HepG2 (cell line): ENCODE data around the gene PTPRF. TPM values are rescaled to one million over a fixed set of nuclear protein-coding genes. Genes with fewer than 3 reads are reported as not detected.
A peak's percentile ranks its signal among the peaks of the same experiment; 100 is the strongest.

Source experiments
- EEA1 ChIP-seq: sonication (generic); formaldehyde crosslinking; IDR thresholded peaks from 2 replicates; pipeline ENCODE4 v1.5.1; 2020; ENCODE audit warnings: mild to moderate bottlenecking, missing genetic modification reagents, borderline replicate concordance
- FOXA3 ChIP-seq: IDR thresholded peaks from 2 replicates; pipeline ENCODE4 v1.6.1; 2016; ENCODE audit warnings: missing genetic modification reagents, missing compliant biosample characterization
- GTF2F1 ChIP-seq: fragments of 150-350 bp; IDR thresholded peaks from 2 replicates; pipeline ENCODE4 v1.6.1; 2014; ENCODE audit warnings: low read length
- IRX3 ChIP-seq: sonication (generic); formaldehyde crosslinking; IDR thresholded peaks from 2 replicates; pipeline ENCODE4 v1.8.1; 2023; ENCODE audit warnings: mild to moderate bottlenecking, low read depth, missing genetic modification reagents, borderline replicate concordance
- KLF6 ChIP-seq: IDR thresholded peaks from 2 replicates; pipeline ENCODE4 v1.8.0; 2016; ENCODE audit warnings: missing biosample characterization, missing genetic modification reagents
- MAFK ChIP-seq, 2 experiments: IDR thresholded peaks in 1 of 2; conservative IDR thresholded peaks in 1 of 2; 2 replicates each; pipeline ENCODE4 v1.6.1; 2011; ENCODE audit warnings: improper control_type of control experiment in 2 of 2, low read length in 2 of 2
- RCOR2 ChIP-seq: IDR thresholded peaks from 2 replicates; pipeline ENCODE4 v1.6.1; 2016; ENCODE audit warnings: missing biosample characterization, missing genetic modification reagents
- TP53 ChIP-seq: sonication (generic); formaldehyde crosslinking; conservative IDR thresholded peaks from 2 replicates; pipeline ENCODE4 v1.4.0; 2020; ENCODE audit warnings: missing genetic modification reagents
- XBP1 ChIP-seq: sonication (generic); formaldehyde crosslinking; IDR thresholded peaks from 2 replicates; pipeline ENCODE4 v1.5.0; 2020; ENCODE audit warnings: missing genetic modification reagents
- ZNF546 ChIP-seq: sonication (generic); formaldehyde crosslinking; conservative IDR thresholded peaks from 2 replicates; pipeline ENCODE4 v1.8.1; 2023; ENCODE audit warnings: mild to moderate bottlenecking, missing genetic modification reagents
- ZNF547 ChIP-seq: sonication (generic); formaldehyde crosslinking; IDR thresholded peaks from 2 replicates; pipeline ENCODE4 v1.5.1; 2020; ENCODE audit warnings: mild to moderate bottlenecking, missing genetic modification reagents
- ZNF724P ChIP-seq: sonication (generic); formaldehyde crosslinking; IDR thresholded peaks from 2 replicates; pipeline ENCODE4 v1.8.0; 2022; ENCODE audit warnings: missing genetic modification reagents, borderline replicate concordance
- polyA plus RNA-seq, 8 experiments: library from polyadenylated mRNA; depleted of rRNA in 3 of 8; stranded (reverse) in 7 of 8; unstranded in 1 of 8; fragments of >200 nt; fragmentation: Illumina TruSeq in 4 of 8; extraction: Trizol in 4 of 8; gene quantifications; 2 replicates each; pipeline versions ENCODE4 v1.2.1 to v1.2.3, GENCODE V29; 2011 to 2016; ENCODE audit warnings: low read depth in 4 of 8, missing spikeins in 1 of 8, mixed read lengths in 1 of 8; ENCODE audit not compliant: insufficient read depth in 1 of 8
- total RNA-seq, 5 experiments: library from RNA; depleted of rRNA; stranded (reverse); fragments of >200 nt; fragmentation: Illumina TruSeq; extraction: Trizol; gene quantifications; 2 replicates each; pipeline ENCODE4 v1.2.3, GENCODE V29; 2016; ENCODE audit warnings: low read depth in 1 of 5
- TF ChIP-seq, protein P1 (sequence below): sonication (generic); formaldehyde crosslinking; IDR thresholded peaks from 2 replicates; pipeline ENCODE4 v1.9.0; 2021; ENCODE audit warnings: mild to moderate bottlenecking, missing genetic modification reagents
- TF ChIP-seq, protein P2 (sequence below): sonication (generic); formaldehyde crosslinking; IDR thresholded peaks from 2 replicates; pipeline ENCODE4 v1.4.0; 2020; ENCODE audit warnings: missing genetic modification reagents, mild to moderate bottlenecking, borderline replicate concordance
- TF ChIP-seq, protein P3 (sequence below): IDR thresholded peaks from 2 replicates; pipeline ENCODE4 v1.6.1; 2016; ENCODE audit warnings: missing genetic modification reagents, missing compliant biosample characterization
- TF ChIP-seq, protein P4 (sequence below): IDR thresholded peaks from 2 replicates; pipeline ENCODE4 v1.6.1; 2016; ENCODE audit warnings: low read depth, control low read depth

PTPRF gene
- total and polyA plus RNA-seq, 2 of the 13 experiments (the other 11 are each of a cell fraction or from before 2014, with no cell fraction given): 55.9 to 167 TPM

DNA sequence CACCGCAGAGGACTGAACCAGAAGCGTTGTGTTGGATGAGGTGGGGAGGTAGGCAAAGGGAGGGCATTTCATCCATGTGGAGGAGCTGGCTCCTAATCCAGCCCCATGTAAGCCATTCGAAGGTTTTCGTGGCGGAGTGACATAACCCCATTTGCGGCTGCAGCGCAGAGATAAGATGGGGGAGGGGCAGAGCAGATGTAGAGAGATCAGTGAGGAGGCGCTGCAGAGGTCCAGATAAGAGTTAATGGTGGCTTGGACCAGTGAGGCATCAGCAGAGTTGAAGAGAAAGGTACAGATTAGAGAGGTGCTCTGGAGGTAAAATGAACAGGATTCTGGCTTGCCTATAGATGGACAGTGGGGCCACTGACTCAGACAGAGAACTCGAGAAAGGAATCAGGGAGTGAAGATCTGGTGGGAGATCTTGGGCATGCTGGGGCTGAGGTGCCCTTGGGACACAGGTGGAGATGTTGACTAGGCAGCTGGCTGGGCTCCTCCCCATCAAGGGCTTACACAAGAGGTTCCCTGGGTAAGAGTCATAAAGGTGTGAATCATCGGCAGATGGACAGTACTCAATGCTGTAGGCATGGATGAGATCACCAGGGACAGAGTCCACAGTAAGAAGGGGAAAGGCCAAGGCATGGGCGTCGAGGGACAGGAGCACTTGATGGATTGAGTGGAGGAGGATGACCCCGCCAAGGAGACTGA, 7.8 kb upstream of the PTPRF start (continued):
- TF ChIP-seq FOXA3 (CRISPR knock-in tag): peak; percentile 57; the same call in 1 of the 2 replicates
- no peak for TF ChIP-seq GTF2F1
- no peak for TF ChIP-seq KLF6 (CRISPR knock-in tag)
- TF ChIP-seq, protein P1, sequence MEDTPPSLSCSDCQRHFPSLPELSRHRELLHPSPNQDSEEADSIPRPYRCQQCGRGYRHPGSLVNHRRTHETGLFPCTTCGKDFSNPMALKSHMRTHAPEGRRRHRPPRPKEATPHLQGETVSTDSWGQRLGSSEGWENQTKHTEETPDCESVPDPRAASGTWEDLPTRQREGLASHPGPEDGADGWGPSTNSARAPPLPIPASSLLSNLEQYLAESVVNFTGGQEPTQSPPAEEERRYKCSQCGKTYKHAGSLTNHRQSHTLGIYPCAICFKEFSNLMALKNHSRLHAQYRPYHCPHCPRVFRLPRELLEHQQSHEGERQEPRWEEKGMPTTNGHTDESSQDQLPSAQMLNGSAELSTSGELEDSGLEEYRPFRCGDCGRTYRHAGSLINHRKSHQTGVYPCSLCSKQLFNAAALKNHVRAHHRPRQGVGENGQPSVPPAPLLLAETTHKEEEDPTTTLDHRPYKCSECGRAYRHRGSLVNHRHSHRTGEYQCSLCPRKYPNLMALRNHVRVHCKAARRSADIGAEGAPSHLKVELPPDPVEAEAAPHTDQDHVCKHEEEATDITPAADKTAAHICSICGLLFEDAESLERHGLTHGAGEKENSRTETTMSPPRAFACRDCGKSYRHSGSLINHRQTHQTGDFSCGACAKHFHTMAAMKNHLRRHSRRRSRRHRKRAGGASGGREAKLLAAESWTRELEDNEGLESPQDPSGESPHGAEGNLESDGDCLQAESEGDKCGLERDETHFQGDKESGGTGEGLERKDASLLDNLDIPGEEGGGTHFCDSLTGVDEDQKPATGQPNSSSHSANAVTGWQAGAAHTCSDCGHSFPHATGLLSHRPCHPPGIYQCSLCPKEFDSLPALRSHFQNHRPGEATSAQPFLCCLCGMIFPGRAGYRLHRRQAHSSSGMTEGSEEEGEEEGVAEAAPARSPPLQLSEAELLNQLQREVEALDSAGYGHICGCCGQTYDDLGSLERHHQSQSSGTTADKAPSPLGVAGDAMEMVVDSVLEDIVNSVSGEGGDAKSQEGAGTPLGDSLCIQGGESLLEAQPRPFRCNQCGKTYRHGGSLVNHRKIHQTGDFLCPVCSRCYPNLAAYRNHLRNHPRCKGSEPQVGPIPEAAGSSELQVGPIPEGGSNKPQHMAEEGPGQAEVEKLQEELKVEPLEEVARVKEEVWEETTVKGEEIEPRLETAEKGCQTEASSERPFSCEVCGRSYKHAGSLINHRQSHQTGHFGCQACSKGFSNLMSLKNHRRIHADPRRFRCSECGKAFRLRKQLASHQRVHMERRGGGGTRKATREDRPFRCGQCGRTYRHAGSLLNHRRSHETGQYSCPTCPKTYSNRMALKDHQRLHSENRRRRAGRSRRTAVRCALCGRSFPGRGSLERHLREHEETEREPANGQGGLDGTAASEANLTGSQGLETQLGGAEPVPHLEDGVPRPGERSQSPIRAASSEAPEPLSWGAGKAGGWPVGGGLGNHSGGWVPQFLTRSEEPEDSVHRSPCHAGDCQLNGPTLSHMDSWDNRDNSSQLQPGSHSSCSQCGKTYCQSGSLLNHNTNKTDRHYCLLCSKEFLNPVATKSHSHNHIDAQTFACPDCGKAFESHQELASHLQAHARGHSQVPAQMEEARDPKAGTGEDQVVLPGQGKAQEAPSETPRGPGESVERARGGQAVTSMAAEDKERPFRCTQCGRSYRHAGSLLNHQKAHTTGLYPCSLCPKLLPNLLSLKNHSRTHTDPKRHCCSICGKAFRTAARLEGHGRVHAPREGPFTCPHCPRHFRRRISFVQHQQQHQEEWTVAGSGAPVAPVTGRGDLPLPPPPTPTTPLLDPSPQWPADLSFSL (CRISPR knock-in tag): no peak
- TF ChIP-seq TP53 (CRISPR knock-in tag): no peak
- TF ChIP-seq, protein P2, sequence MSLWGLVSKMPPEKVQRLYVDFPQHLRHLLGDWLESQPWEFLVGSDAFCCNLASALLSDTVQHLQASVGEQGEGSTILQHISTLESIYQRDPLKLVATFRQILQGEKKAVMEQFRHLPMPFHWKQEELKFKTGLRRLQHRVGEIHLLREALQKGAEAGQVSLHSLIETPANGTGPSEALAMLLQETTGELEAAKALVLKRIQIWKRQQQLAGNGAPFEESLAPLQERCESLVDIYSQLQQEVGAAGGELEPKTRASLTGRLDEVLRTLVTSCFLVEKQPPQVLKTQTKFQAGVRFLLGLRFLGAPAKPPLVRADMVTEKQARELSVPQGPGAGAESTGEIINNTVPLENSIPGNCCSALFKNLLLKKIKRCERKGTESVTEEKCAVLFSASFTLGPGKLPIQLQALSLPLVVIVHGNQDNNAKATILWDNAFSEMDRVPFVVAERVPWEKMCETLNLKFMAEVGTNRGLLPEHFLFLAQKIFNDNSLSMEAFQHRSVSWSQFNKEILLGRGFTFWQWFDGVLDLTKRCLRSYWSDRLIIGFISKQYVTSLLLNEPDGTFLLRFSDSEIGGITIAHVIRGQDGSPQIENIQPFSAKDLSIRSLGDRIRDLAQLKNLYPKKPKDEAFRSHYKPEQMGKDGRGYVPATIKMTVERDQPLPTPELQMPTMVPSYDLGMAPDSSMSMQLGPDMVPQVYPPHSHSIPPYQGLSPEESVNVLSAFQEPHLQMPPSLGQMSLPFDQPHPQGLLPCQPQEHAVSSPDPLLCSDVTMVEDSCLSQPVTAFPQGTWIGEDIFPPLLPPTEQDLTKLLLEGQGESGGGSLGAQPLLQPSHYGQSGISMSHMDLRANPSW: no peak
- TF ChIP-seq, protein P3, sequence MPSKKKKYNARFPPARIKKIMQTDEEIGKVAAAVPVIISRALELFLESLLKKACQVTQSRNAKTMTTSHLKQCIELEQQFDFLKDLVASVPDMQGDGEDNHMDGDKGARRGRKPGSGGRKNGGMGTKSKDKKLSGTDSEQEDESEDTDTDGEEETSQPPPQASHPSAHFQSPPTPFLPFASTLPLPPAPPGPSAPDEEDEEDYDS (CRISPR knock-in tag): no peak
- no peak for TF ChIP-seq ZNF724P (CRISPR knock-in tag)
- TF ChIP-seq XBP1 (CRISPR knock-in tag): no peak
- TF ChIP-seq ZNF546 (CRISPR knock-in tag): no peak
- TF ChIP-seq IRX3: no peak
- no peak for TF ChIP-seq RCOR2 (CRISPR knock-in tag)
- TF ChIP-seq EEA1 (CRISPR knock-in tag): no peak
- no peak for TF ChIP-seq MAFK (conservative IDR thresholded peaks at IDR 0.05 in 1 of 2, IDR thresholded peaks at IDR 0.05 in 1 of 2; ENCODE audit: low read length in 2 of 2)
- TF ChIP-seq, protein P4, sequence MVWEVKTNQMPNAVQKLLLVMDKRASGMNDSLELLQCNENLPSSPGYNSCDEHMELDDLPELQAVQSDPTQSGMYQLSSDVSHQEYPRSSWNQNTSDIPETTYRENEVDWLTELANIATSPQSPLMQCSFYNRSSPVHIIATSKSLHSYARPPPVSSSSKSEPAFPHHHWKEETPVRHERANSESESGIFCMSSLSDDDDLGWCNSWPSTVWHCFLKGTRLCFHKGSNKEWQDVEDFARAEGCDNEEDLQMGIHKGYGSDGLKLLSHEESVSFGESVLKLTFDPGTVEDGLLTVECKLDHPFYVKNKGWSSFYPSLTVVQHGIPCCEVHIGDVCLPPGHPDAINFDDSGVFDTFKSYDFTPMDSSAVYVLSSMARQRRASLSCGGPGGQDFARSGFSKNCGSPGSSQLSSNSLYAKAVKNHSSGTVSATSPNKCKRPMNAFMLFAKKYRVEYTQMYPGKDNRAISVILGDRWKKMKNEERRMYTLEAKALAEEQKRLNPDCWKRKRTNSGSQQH (CRISPR knock-in tag): 0 out of 2 replicates have a peak, but pooled peaks have one; percentile 40
- no peak for TF ChIP-seq ZNF547 (CRISPR knock-in tag)
